HCT116 (cell line): ENCODE results near the gene PKIB. TPM values are rescaled to one million over a fixed set of nuclear protein-coding genes. Genes with fewer than 3 reads are reported as not detected.

Source experiments
- ATAC-seq: fragments of 200-7000 bp; cut with Tn5 transposase; 2 replicates; pipeline ENCODE4 v1.9.1; 2020; ENCODE audit warnings: mild to moderate bottlenecking, moderate library complexity
- BruUV-seq: library from RNA; stranded (reverse); fragments of 400-500 nt; replicated peaks from 2 replicates; lab custom pipeline; 2021; lab: Mats Ljungman, UMichigan
- CTCF ChIA-PET: fragments of 300-600 bp; sonication (Branson Sonifier 250); formaldehyde crosslinking; loops from one replicate; lab custom pipeline; 2021; ENCODE audit warnings: antibody characterized with exemption; lab: Charles Lee
- POLR2A ChIA-PET: fragments of 300-600, 350-600 bp; sonication (Branson Sonifier 250); formaldehyde crosslinking; loops from one replicate; lab custom pipeline; 2021; ENCODE audit warnings: antibody characterized with exemption; lab: Charles Lee
- RAD21 ChIA-PET, 2 experiments: fragments of 300-600 bp; sonication (Branson Sonifier 250); formaldehyde crosslinking; loops; one replicate each; lab custom pipeline; 2023; ENCODE audit warnings: low total read pairs in 2 of 2; ENCODE audit not compliant: uncharacterized antibody in 2 of 2, unreplicated experiment in 2 of 2, low non-redundant PET in 1 of 2; lab: Charles Lee
- DNase-seq: peaks from one replicate; pipeline ENCODE4 v3.0.0-alpha.2; 2010; ENCODE audit warnings: low read depth, low spot score
- H2AFZ ChIP-seq: fragments of 200-600 bp; shearing (Covaris generic), sonication (generic); 2 replicates; pipeline ENCODE4 v1.6.1; 2017; ENCODE audit warnings: low read depth, mixed run types, mixed read lengths, antibody characterized with exemption, low read length; ENCODE audit not compliant: poor library complexity, severe bottlenecking
- H3K27ac ChIP-seq: 2 replicates; pipeline ENCODE4 v1.5.1; 2012; ENCODE audit warnings: low read depth, low read length
- H3K27me3 ChIP-seq: fragments of 200-600 bp; sonication (generic); 2 replicates; pipeline ENCODE4 v1.6.1; 2016; ENCODE audit warnings: mixed run types, low read length, mixed read lengths; ENCODE audit not compliant: insufficient read depth
- H3K36me3 ChIP-seq, 2 experiments: fragments of 200-500 bp in 1 of 2; fragments of 200-600 bp in 1 of 2; sonication (Bioruptor generic) in 1 of 2; sonication (generic) in 1 of 2; 2 replicates each; pipeline versions ENCODE4 v1.5.1 to v1.6.1; 2014 to 2016; ENCODE audit warnings: low read length in 2 of 2, inconsistent platforms in 1 of 2, mixed read lengths in 1 of 2, mixed run types in 1 of 2; ENCODE audit not compliant: insufficient read depth in 2 of 2, control insufficient read depth in 1 of 2
- H3K4me1 ChIP-seq, 2 experiments: fragments of 200-600 bp in 1 of 2; sonication (generic) in 1 of 2; 2 replicates each; pipeline versions ENCODE4 v1.5.1 to v1.6.1; 2012 to 2017; ENCODE audit warnings: low read length in 2 of 2, inconsistent platforms in 1 of 2, mild to moderate bottlenecking in 1 of 2, mixed read lengths in 1 of 2, mixed run types in 1 of 2, moderate library complexity in 1 of 2; ENCODE audit not compliant: insufficient read depth in 2 of 2, control insufficient read depth in 1 of 2
- H3K4me2 ChIP-seq: fragments of 200-600 bp; sonication (generic); 2 replicates; pipeline ENCODE4 v1.6.1; 2017; ENCODE audit warnings: mixed run types, low read length, mixed read lengths
- H3K4me3 ChIP-seq, 2 experiments: fragments of 200-600 bp in 1 of 2; sonication (generic) in 1 of 2; replicated peaks in 1 of 2; 2 replicates each; pipeline ENCODE4 v1.5.1; 2011 to 2016; ENCODE audit warnings: low read length in 2 of 2, control low read depth in 1 of 2, low read depth in 1 of 2, mild to moderate bottlenecking in 1 of 2, mixed read lengths in 1 of 2, mixed run types in 1 of 2
- H3K79me2 ChIP-seq: fragments of 200-600 bp; sonication (generic); 2 replicates; pipeline ENCODE4 v1.6.1; 2017; ENCODE audit warnings: mild to moderate bottlenecking, mixed run types, low read length, moderate library complexity, mixed read lengths; ENCODE audit not compliant: insufficient read depth
- H3K9ac ChIP-seq: fragments of 200-600 bp; sonication (generic); 2 replicates; pipeline ENCODE4 v1.6.1; 2016; ENCODE audit warnings: low read length, mixed read lengths
- H3K9me2 ChIP-seq: fragments of 200-600 bp; sonication (generic), shearing (Covaris generic); 2 replicates; pipeline ENCODE4 v1.6.1; 2017; ENCODE audit warnings: mixed run types, mild to moderate bottlenecking, moderate library complexity; ENCODE audit not compliant: insufficient read depth
- H3K9me3 ChIP-seq, 2 experiments: fragments of 200-500 bp in 1 of 2; fragments of 200-600 bp in 1 of 2; sonication (Bioruptor generic) in 1 of 2; sonication (generic) in 1 of 2; 2 replicates each; pipeline ENCODE4 v1.6.1; 2014 to 2017; ENCODE audit warnings: low read length in 2 of 2, mixed read lengths in 2 of 2, inconsistent platforms in 1 of 2, low read depth in 1 of 2, mild to moderate bottlenecking in 1 of 2, mixed run types in 1 of 2, moderate library complexity in 1 of 2; ENCODE audit not compliant: control insufficient read depth in 1 of 2, insufficient read depth in 1 of 2
- H4K20me1 ChIP-seq: fragments of 200-600 bp; sonication (generic), shearing (Covaris generic); 2 replicates; pipeline ENCODE4 v1.6.1; 2017; ENCODE audit warnings: mixed run types, mild to moderate bottlenecking, moderate library complexity; ENCODE audit not compliant: insufficient read depth
- CTCF ChIP-seq, 3 experiments: fragments of 200-600 bp in 1 of 3; sonication (generic) in 1 of 3; IDR thresholded peaks in 2 of 3; conservative IDR thresholded peaks in 1 of 3; 2 replicates each; pipeline ENCODE4 v1.5.1; 2012 to 2017; ENCODE audit warnings: low read depth in 2 of 3, low read length in 2 of 3, antibody characterized with exemption in 1 of 3, borderline replicate concordance in 1 of 3, control low read depth in 1 of 3, mild to moderate bottlenecking in 1 of 3, mixed read lengths in 1 of 3, mixed run types in 1 of 3, moderate library complexity in 1 of 3; ENCODE audit not compliant: insufficient read depth in 1 of 3
- EGR1 ChIP-seq: IDR thresholded peaks from 2 replicates; pipeline ENCODE4 v1.6.1; 2012; ENCODE audit warnings: low read depth
- ELF1 ChIP-seq: IDR thresholded peaks from 2 replicates; pipeline ENCODE4 v1.6.1; 2012; ENCODE audit warnings: low read depth, borderline replicate concordance
- EZH2 ChIP-seq: fragments of 200-600 bp; sonication (generic); IDR thresholded peaks from 2 replicates; pipeline ENCODE4 v1.6.1; 2017; ENCODE audit warnings: antibody characterized with exemption, mixed run types
- EZH2phosphoT487 ChIP-seq: fragments of 200-600 bp; IDR thresholded peaks from 2 replicates; pipeline ENCODE4 v1.6.1; 2018; ENCODE audit warnings: antibody characterized with exemption, borderline replicate concordance
- MAX ChIP-seq: IDR thresholded peaks from 2 replicates; pipeline ENCODE4 v1.6.1; 2012
- POLR2A ChIP-seq: IDR thresholded peaks from 2 replicates; pipeline ENCODE4 v1.7.0; 2011; ENCODE audit warnings: borderline replicate concordance; ENCODE audit not compliant: insufficient read depth, insufficient read length; ENCODE audit errors: extremely low read depth
- POLR2AphosphoS5 ChIP-seq: IDR thresholded peaks from 2 replicates; pipeline ENCODE4 v1.6.1; 2011; ENCODE audit warnings: mild to moderate bottlenecking, low read depth, low read length, moderate library complexity
- RAD21 ChIP-seq: IDR thresholded peaks from 2 replicates; pipeline ENCODE4 v1.6.1; 2012; ENCODE audit warnings: low read depth, mild to moderate bottlenecking
- REST ChIP-seq: IDR thresholded peaks from 2 replicates; pipeline ENCODE4 v1.6.1; 2012; ENCODE audit warnings: low read depth
- SIN3A ChIP-seq: IDR thresholded peaks from 2 replicates; pipeline ENCODE4 v1.6.1; 2012; ENCODE audit warnings: low read depth
- SP1 ChIP-seq: IDR thresholded peaks from 2 replicates; pipeline ENCODE4 v1.6.1; 2012; ENCODE audit warnings: low read depth
- SRF ChIP-seq: IDR thresholded peaks from 2 replicates; pipeline ENCODE4 v1.6.1; 2012; ENCODE audit warnings: low read depth
- TCF7L2 ChIP-seq: IDR thresholded peaks from 2 replicates; pipeline ENCODE4 v1.7.0; 2011; ENCODE audit warnings: borderline replicate concordance, inconsistent platforms; ENCODE audit not compliant: insufficient read depth, insufficient read length; ENCODE audit errors: extremely low read depth
- ZFX ChIP-seq: fragments of 450-650 bp; IDR thresholded peaks from 2 replicates; pipeline ENCODE4 v1.6.1; 2017
- intact Hi-C: fragments of 100-400 bp; cut with micrococcal nuclease; formaldehyde crosslinking; loops from 2 replicates; pipeline ENCODE4 v1.10.0; 2022
- total RNA-seq: library from RNA; stranded (reverse); gene quantifications from one replicate; pipeline ENCODE4 v1.2.1, GENCODE V29; 2021; ENCODE audit not compliant: unreplicated experiment

PKIB gene
- total RNA-seq, 1 experiment from 2014 or later = 24.0 TPM

GRCh38 chr6:122719176-122719575 lies 109.0 kb downstream of the PKIB start:
- BruUV-seq = no TSS peak
- no peak overlapping the region for H3K4me3 ChIP-seq
- H3K9ac ChIP-seq = no peak overlapping the region
- DNase-seq = no peak
- TF ChIP-seq RAD21 (no peak), POLR2A (no peak), ZFX (no peak), REST (no peak), TCF7L2 (no peak), CTCF (IDR thresholded peaks at IDR 0.05 in 2 of 3, conservative IDR thresholded peaks at IDR 0.05 in 1 of 3; ENCODE audit: borderline replicate concordance in 1 of 3, insufficient read depth in 1 of 3, low read depth in 2 of 3, low read length in 2 of 3) (no peak), POLR2AphosphoS5 (no peak), EZH2phosphoT487 (no peak), MAX (no peak), SIN3A (no peak), EGR1 (no peak), ELF1 (no peak), SRF (no peak), EZH2 (no peak), SP1 (no peak)
- CTCF ChIA-PET = no interaction called here
- no peaks in the 10 kb centered on the region for H3K27me3 ChIP-seq
- H3K9me3 ChIP-seq = no peaks in the 10 kb centered on the region
- no peak overlapping the region for H3K4me2 ChIP-seq
- H3K27ac ChIP-seq = no peak overlapping the region
- POLR2A ChIA-PET = no interaction called here
- no peaks in the 10 kb centered on the region for H3K9me2 ChIP-seq
- H2AFZ ChIP-seq = no peak overlapping the region
- intact Hi-C loops = no loop called here
- H4K20me1 ChIP-seq = no peaks in the 10 kb centered on the region
- no peaks in the 10 kb centered on the region for H3K79me2 ChIP-seq
- RAD21 ChIA-PET = no interaction called here
- ATAC-seq = no peak
- H3K36me3 ChIP-seq = no peaks in the 10 kb centered on the region
- peaks cover 0 to 2% of the 10 kb centered on the region in 2 experiments; a peak in 1 of 4 replicates for H3K4me1 ChIP-seq
